Measurements from ENCODE around the gene SETD2. TPM values are rescaled to one million over a fixed set of nuclear protein-coding genes. Genes with fewer than 3 reads are reported as not detected.

The SETD2 gene
- total RNA-seq, 1 experiment from 2014 or later: 60.8 TPM

DNA sequence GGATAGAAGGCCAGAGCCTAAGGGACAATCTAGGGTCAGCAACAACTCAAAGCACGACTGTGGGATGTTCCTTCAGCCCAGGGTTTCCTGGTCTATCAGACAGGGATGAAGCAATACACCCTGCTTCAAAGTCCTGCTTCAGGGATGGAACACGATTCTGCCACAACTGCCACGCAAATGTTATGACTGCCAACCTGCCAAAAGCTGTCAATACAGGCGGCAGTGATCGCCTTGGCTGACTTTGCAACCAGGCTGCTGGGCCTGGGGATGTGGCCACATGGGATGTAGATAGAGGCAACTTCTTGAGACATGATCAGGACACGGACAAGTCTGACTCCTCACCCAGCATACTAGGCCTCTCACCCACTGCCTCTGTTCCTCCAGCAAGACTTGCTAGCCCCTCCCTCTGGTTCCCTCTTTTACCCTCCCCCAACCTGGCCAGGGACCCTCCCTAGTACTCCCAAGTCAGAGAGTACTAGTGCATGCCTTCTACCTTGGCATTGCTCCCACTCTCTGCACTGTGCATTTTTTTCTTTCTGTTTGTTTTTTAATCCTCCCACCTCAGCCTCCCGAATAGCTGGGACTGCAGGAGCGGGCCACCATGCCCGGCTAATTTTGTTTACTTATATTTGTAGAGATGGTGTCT lies 195.0 kb downstream of the SETD2 start:
- H3K23me2 ChIP-seq (ENCODE audit: insufficient read length, low read depth, low read length, poor library complexity, severe bottlenecking): no peaks in the 10 kb centered on the region
- H2AFZ ChIP-seq (ENCODE audit: low read length): no peak overlapping the region
- H3K23ac ChIP-seq (ENCODE audit: insufficient read length, low read depth, low read length): no peak overlapping the region
- H3K4me1 ChIP-seq (ENCODE audit: insufficient read depth, low read length): no peaks in the 10 kb centered on the region
- no peak overlapping the region for H2AK5ac ChIP-seq (ENCODE audit: insufficient read length, low read length)
- no peak overlapping the region for H3K9ac ChIP-seq (ENCODE audit: extremely low read depth, insufficient read length, low read length)
- Mint-ChIP-seq H3K4me1 (peaks cover 35 to 36% of the 10 kb centered on the region in 2 experiments), H3K36me3 (ENCODE audit: insufficient read depth in 1 of 3, low read depth in 3 of 3) (peaks cover 24 to 41% (median 34%) of the 10 kb centered on the region in 3 experiments; a peak in 6 of 7 replicates), H3K27me3 (ENCODE audit: low read depth) (no peaks in the 10 kb centered on the region), H3K9me3 (peaks cover 0 to 11% of the 10 kb centered on the region in 2 experiments; a peak in 4 of 5 replicates), H3K4me3 (peak overlapping the region in 1 of 2 experiments; percentile 28; a peak in 1 of 5 replicates), H3K27ac (0 out of 7 replicates have a peak overlapping the region, but pooled peaks of 1 of the 3 experiments have one; percentile 28)
- H2BK12ac ChIP-seq (ENCODE audit: insufficient read length, low read depth, low read length): no peak overlapping the region
- no peaks in the 10 kb centered on the region for H3K27me3 ChIP-seq (ENCODE audit: insufficient read depth, low read length)
- H3K9me3 ChIP-seq (ENCODE audit: control insufficient read depth, low read depth, low read length): no peaks in the 10 kb centered on the region
- DNase-seq: no peak
- H2BK15ac ChIP-seq (ENCODE audit: low read depth, low read length): no peak overlapping the region
- TF ChIP-seq, protein P1, sequence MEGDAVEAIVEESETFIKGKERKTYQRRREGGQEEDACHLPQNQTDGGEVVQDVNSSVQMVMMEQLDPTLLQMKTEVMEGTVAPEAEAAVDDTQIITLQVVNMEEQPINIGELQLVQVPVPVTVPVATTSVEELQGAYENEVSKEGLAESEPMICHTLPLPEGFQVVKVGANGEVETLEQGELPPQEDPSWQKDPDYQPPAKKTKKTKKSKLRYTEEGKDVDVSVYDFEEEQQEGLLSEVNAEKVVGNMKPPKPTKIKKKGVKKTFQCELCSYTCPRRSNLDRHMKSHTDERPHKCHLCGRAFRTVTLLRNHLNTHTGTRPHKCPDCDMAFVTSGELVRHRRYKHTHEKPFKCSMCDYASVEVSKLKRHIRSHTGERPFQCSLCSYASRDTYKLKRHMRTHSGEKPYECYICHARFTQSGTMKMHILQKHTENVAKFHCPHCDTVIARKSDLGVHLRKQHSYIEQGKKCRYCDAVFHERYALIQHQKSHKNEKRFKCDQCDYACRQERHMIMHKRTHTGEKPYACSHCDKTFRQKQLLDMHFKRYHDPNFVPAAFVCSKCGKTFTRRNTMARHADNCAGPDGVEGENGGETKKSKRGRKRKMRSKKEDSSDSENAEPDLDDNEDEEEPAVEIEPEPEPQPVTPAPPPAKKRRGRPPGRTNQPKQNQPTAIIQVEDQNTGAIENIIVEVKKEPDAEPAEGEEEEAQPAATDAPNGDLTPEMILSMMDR (conservative IDR thresholded peaks at IDR 0.05): no peak
- no peak overlapping the region for H3T11ph ChIP-seq (ENCODE audit: low read length)
- H3K79me1 ChIP-seq (ENCODE audit: insufficient read depth, low read depth, low read length, poor library complexity, severe bottlenecking): peaks cover 17% of the 10 kb centered on the region
- peaks cover 61% of the 10 kb centered on the region; the same call in 1 of the 2 replicates for H3K79me2 ChIP-seq (ENCODE audit: insufficient read depth, low read length)
- no peak overlapping the region for H2BK20ac ChIP-seq (ENCODE audit: low read depth, low read length, poor library complexity, severe bottlenecking)
- H4K20me1 ChIP-seq (ENCODE audit: control insufficient read depth, insufficient read depth, insufficient read length): peaks cover 3% of the 10 kb centered on the region
- H3K4ac ChIP-seq (ENCODE audit: low read depth, low read length): no peak overlapping the region
- H3K4me2 ChIP-seq (ENCODE audit: insufficient read depth, insufficient read length, low read length): no peak overlapping the region
- H3K56ac ChIP-seq (ENCODE audit: insufficient read length, low read depth, low read length): no peak overlapping the region
- no peak overlapping the region for H2BK120ac ChIP-seq (ENCODE audit: low read depth, low read length, poor library complexity, severe bottlenecking)
- H4K91ac ChIP-seq (ENCODE audit: insufficient read length, low read depth, low read length): no peak overlapping the region
- no peak overlapping the region for H4K8ac ChIP-seq (replicated peaks; ENCODE audit: insufficient read length, low read depth, low read length)
- no peak overlapping the region for H4K5ac ChIP-seq (ENCODE audit: insufficient read length, low read depth, low read length)
- H3K18ac ChIP-seq (ENCODE audit: insufficient read length, low read depth, low read length): no peak overlapping the region
- WGBS (ENCODE audit: extremely low coverage, insufficient read length, low lambda C conversion rate): no CpG with 5 or more reads among the region's 9 CpGs
- H3K27ac ChIP-seq (ENCODE audit: insufficient read length, low read depth, low read length): no peak overlapping the region
- H3K14ac ChIP-seq (ENCODE audit: insufficient read depth, low read length): no peak overlapping the region
- no peak overlapping the region for H2BK5ac ChIP-seq (ENCODE audit: insufficient read length, low read length)

Measured in H9 (cell line).